ENCODE data around the gene SELL.

GRCh38 chr1:169708647-169709046, 2.8 kb downstream of the SELL start:
- TF ChIP-seq EZH2 (IDR thresholded peaks at IDR 0.05; ENCODE audit: low read depth, unreplicated experiment) = no peak
- no peak for TF ChIP-seq CTCF (conservative IDR thresholded peaks at IDR 0.05; ENCODE audit: low read depth in 2 of 2)
- TF ChIP-seq REST (IDR thresholded peaks at IDR 0.05; ENCODE audit: unreplicated experiment) = no peak
- TF ChIP-seq POLR2AphosphoS5 (IDR thresholded peaks at IDR 0.05; ENCODE audit: low read depth) = no peak
- no peak for TF ChIP-seq CREB1 (CRISPR knock-in tag; IDR thresholded peaks at IDR 0.05; ENCODE audit: low read depth)
- TF ChIP-seq EZH2phosphoT487 (IDR thresholded peaks at IDR 0.05; ENCODE audit: unreplicated experiment) = no peak
- TF ChIP-seq JUNB (IDR thresholded peaks at IDR 0.05; ENCODE audit: unreplicated experiment) = no peak
- TF ChIP-seq ZNF114 (CRISPR knock-in tag; IDR thresholded peaks at IDR 0.05) = no peak
- TF ChIP-seq ETS1 (IDR thresholded peaks at IDR 0.05) = no peak

All from GM23338 (cell line).